Activated CD8-positive, alpha-beta memory T cell treated with anti-CD3 and anti-CD28 coated beads, Interleukin-2, amount 50 U/mL, for 1 hour (primary cell): ENCODE measurements around the gene STXBP1.
"Not testable (repeated sequence)": the region's sequence is repeated elsewhere in the genome, so short reads cannot be mapped to it uniquely, and the experiment has no call there.

Experiments
- DNase-seq: peaks from one replicate; pipeline ENCODE4 v3.0.0-alpha.2; 2020; ENCODE audit errors: extremely low read depth

Gene STXBP1

DNA sequence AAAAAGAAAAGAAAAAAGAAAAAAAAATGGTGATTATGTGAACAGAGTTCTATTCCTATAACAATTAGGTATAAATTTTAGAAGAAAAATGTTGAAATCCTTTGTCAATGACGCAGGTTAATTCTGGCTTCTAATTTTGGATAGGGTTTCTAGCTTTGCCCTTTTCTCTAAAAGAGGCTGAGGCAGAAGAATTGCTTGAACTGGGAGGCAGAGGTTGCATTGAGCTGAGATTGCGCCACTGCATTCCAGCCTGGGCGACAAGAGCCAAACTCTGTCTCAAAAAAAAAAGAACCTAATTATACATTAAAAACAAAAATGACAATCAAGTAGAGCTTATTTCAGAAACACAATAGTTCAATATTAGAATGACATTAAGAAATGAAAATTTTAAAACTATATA is 2.9 kb downstream of the STXBP1 start:
- DNase-seq: no peak

DNA sequence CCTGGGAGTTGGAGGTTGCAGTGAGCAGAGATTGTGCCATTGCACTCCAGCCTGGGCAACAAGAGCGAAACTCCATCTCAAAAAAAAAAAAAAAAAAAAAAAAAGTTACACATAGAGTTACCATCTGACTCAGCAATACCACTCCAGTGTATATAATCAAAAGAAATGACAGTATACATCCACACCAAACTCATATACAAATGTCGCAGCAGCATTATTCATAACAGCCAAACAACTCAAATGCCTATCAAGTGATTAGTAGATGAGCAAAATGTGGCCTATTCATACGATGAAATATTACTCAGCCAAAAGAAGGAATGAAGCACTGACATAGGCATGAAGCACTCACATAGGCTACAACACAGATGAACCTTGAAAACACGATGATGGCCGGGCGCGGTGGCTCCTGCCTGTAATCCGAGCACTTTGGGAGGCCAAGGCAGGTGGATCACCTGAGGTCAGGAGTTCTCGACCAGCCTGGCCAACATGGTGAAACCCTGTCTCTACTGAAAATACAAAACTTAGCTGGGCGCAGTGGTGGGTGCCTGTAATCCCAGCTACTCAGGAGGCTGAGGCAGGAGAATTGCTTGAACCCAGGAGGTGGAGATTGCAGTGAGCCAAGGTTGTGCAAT is 9.4 kb downstream of the STXBP1 start:
- DNase-seq: not testable (repeated sequence)

DNA sequence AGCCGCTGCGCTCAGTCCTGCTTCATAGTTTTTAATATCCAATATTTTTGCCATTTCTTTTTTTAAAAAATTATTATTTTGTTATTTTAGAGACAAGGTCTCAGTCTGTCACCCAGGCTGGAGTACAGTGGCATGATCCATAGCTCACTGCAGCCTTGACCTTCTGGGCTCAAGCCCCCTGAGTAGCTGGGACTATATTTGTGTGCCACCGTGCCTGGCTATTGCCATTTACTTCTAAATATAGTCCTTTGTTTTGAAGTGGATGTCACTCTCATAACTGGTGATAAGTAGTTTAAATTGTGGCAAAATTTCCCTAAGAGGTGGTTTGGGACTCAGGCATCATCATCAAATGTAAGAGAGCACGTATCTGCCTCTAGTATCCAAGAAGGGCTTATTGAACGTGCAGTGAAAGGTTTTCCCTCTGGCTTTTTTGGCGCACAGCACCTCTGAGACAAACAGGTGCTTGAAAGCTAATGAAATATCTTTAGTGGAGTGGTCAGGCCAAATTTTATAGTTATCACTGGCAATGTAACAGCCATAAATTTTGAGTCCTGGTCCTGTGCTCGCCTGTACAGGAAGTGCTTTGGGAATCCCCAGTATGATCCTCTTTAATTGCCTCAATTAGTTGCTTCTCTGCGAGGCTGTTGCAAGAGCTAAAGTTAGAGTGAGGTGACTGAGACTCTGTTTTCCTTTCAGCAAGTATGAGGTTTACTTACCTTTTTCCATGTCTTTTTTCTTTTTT is 14.8 kb downstream of the STXBP1 start:
- DNase-seq: no peak

GRCh38 chr9:127627494-127627855 is 15.4 kb downstream of the STXBP1 start:
- no peak for DNase-seq

- DNase-seq: no peak
These were observed 16.8 kb downstream of the STXBP1 start for GRCh38 chr9:127628758-127629467.

- no peak for DNase-seq
These were observed 17.5 kb downstream of the STXBP1 start for GRCh38 chr9:127629468-127630081.

GRCh38 chr9:127633216-127633862 is 21.3 kb downstream of the STXBP1 start:
- DNase-seq: no peak

GRCh38 chr9:127634021-127634420 is 21.9 kb downstream of the STXBP1 start:
- no peak for DNase-seq

GRCh38 chr9:127634698-127635097 is 22.6 kb downstream of the STXBP1 start:
- DNase-seq: no peak

- no peak for DNase-seq
These were observed 23.2 kb downstream of the STXBP1 start for GRCh38 chr9:127635201-127635735.

DNA sequence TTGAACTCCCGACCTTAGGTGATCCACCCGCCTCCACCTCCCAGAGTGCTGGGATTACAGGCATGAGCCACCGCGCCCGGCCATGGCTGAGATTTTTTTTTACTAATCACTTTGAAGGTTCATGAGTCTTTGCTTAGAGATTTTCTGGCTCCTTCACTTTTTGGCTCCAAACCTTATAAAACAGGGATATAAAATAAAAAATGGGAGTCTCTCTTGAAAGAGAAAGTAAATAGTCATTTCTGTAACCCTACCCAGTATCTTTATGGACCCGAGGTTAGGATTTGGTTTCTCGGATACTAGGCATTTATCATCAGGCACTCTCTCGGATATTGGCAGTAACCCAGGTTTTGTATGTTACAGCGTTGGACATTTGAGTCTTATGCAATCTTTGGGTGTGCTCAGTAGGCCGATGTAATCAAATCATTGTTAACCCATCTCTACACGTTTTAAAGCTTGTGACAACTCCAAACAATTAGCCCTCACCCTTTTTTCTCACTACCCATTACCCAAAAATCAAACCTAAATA is 25.3 kb downstream of the STXBP1 start:
- no peak for DNase-seq

- DNase-seq: no peak
These were observed 28.9 kb downstream of the STXBP1 start for GRCh38 chr9:127640908-127641545.

GRCh38 chr9:127642082-127642740 is 30.1 kb downstream of the STXBP1 start:
- DNase-seq: no peak

GRCh38 chr9:127644146-127644827 is 32.2 kb downstream of the STXBP1 start:
- no peak for DNase-seq

DNA sequence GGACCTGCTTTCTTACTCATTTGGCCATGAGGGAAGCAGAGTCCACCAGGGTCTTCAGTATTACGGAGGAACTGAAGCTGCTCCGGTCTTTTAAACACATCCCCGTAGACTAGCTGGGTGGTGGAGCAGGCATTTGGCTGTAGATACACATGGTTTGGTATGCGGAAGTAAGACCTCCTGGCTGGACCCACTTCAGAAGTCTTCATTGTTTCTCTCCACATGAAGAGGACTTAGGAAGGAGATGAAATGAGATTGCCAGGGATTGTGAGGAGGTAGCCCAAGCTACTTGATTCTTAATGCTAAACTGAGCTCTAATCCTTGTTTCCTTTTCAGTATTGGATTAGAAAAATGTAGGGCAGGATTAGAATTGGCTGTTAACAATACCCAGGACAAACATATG is 32.9 kb downstream of the STXBP1 start:
- DNase-seq: no peak

GRCh38 chr9:127647451-127647850 is 35.4 kb downstream of the STXBP1 start:
- DNase-seq: no peak

DNA sequence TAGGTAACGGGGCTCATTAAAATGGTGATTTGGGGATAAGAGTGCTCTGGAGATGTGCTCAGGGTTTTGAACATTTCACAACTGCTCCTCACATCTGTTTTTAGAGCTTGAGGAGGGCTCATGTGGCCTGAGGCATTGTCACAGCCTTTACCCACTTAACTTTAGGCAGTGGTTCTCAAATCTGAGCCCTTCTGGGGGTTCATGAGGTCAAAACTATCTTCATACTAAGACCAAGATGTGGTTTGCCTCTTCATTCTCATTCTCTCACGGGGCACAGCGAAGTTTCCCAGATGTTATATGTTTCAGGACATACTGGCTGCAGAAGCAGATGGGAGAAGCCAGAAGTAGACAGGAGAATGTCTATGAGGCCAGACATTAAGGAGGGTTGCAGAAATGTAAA is 38.4 kb downstream of the STXBP1 start:
- DNase-seq: no peak

DNA sequence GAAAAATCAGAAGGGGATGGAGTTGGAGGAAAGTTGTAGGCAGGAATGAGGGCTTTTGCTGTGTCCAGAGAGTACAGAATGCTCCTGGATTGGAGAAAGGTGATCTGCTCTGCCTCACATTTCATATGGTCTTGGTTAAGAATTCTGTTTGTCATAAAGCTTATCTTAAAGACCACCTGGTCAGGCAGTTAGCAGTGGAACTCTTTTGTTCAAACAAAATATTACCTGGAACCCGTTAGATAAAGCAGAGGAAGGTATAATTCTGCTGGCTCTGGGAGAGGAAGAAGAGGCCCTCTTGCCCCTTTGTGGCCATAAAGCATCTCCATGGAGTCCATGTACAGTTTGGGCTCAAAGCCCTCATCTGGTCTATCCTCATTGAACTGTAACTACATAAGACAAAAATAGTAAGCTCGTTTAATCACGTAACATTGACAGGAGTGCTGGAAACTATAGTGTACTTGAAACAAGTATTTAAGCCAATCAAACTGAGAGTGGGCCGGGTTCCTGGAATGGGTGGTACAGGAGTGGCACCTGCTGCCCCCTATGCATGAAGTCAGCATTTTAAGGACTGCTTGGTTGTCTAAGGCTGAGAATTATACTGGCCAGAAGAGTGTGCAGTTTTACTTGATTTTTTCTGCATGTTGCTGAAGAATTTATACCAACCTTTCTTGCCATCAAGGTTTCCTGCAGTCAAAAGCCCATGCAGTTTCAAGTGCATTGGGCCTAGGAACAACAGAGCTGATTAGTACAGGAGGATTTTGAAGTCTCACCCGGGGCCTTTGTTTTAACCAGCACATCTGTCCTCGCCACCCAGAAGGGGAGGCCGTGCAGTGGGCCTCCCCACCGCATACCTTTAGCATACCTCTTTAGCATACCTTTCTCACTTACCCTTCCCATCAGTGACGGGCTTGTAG is 39.9 kb downstream of the STXBP1 start:
- no peak for DNase-seq

DNA sequence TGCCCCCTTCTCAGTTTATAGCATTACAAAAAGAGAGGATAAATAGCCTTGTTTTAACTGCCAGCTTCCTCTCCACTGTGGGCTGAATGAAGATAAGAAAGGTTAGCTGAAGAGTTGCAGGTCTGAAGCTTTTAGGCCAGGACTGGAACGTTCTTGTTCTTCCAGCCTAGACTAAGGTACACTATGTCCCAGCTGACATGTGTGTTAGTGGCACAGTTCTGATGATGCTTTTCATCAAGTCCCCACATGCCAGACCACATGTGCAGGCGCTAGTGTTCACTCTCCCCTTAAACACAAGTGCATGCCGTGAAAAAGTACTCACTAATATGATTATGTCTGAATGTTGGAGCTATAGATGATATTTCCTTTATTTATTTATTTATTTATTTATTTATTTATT is 40.7 kb downstream of the STXBP1 start:
- no peak for DNase-seq
